ENCODE measurements around the gene SLC49A4.

SLC49A4 gene

DNA sequence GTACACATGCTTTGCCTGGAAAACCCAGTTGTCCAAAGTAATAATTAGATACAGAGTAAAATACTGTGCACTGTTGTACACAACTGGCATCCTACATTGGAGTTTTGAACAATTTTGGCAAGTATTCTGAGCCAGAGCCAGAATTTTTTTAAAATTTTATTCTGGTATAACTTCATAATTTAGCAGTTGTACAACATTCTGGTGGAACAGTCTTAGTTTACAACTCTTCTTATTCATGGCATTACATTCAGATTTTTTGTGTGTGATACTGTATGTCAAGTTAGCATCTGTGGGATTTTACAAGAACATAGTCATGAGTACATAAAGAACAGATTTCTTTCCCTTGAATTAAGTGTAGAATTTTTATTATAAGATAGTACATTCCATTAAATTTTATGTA, 67.5 kb downstream of the SLC49A4 start:
- Mint-ChIP-seq H3K36me3 (ENCODE audit: low read depth) (no peaks in the 10 kb centered on the region), H3K4me1 (peaks cover 5% of the 10 kb centered on the region)

DNA sequence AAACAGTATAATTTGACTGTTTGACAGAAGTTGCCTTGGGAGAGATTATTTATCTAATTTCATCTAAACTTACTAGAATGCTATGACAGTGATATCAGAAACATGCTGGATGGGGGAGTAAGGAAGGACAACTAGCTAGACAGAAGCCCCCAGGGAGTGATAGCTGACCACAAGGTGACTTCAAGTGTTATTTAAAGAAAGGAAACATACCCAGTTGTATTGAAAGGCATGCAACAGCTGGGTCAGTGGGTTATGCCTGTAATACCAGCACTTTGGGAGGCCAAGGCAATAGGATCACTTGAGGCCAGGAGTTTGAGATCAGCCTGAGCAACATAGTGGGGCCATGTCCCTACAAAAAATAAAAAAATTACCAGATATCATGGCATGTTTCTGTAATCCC, 69.6 kb downstream of the SLC49A4 start:
- Mint-ChIP-seq H3K4me1 (no peaks in the 10 kb centered on the region), H3K27ac (no peak overlapping the region), H3K4me3 (no peak overlapping the region), H3K27me3 (no peaks in the 10 kb centered on the region), H3K9me3 (no peaks in the 10 kb centered on the region), H3K36me3 (ENCODE audit: low read depth) (no peaks in the 10 kb centered on the region)
- ATAC-seq (no peak), DNase-seq (no peak)

More for the DNA sequence above, 67.5 kb downstream of the SLC49A4 start:
- H3K9me3 Mint-ChIP-seq: no peaks in the 10 kb centered on the region
- H3K27me3 Mint-ChIP-seq: no peaks in the 10 kb centered on the region
- no peak overlapping the region for H3K4me3 Mint-ChIP-seq
- no peak for DNase-seq
- ATAC-seq: no peak
- no peak overlapping the region for H3K27ac Mint-ChIP-seq

DNA sequence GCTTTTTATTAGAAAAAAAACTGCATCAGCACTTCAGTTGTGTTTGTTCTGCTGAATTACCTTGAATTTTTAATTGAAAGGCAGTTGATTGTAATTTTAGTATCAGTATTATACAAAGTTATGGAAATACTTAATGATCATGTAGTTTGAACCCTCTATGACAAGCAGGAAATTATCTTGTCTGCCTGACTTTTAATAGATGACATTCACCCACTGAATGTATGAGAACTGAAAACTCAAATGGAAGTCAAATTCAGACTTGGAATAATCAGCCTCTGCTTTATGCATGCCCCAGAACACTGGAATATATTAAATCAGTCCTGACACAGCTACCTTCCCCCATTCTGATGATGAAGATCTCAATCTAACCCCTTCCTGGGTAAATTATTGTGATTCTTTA, 73.5 kb downstream of the SLC49A4 start:
- no peak for DNase-seq
- Mint-ChIP-seq H3K27me3 (no peaks in the 10 kb centered on the region), H3K4me3 (no peak overlapping the region), H3K9me3 (no peaks in the 10 kb centered on the region), H3K27ac (no peak overlapping the region), H3K4me1 (no peaks in the 10 kb centered on the region), H3K36me3 (ENCODE audit: low read depth) (no peaks in the 10 kb centered on the region)
- ATAC-seq: no peak

- ATAC-seq: no peak
- Mint-ChIP-seq H3K9me3 (no peaks in the 10 kb centered on the region), H3K27ac (no peak overlapping the region), H3K4me1 (peaks cover 12% of the 10 kb centered on the region), H3K4me3 (no peak overlapping the region), H3K27me3 (no peaks in the 10 kb centered on the region), H3K36me3 (ENCODE audit: low read depth) (no peaks in the 10 kb centered on the region)
- no peak for DNase-seq
Observed at GRCh38 chr3:122873741-122874515, 79.1 kb downstream of the SLC49A4 start.

- no peak overlapping the region for H3K27ac Mint-ChIP-seq
- DNase-seq (no peak), ATAC-seq (no peak)
- no peaks in the 10 kb centered on the region for H3K9me3 Mint-ChIP-seq
- no peaks in the 10 kb centered on the region for H3K36me3 Mint-ChIP-seq (ENCODE audit: low read depth)
- H3K4me3 Mint-ChIP-seq: no peak overlapping the region
- no peaks in the 10 kb centered on the region for H3K27me3 Mint-ChIP-seq
- peaks cover 12% of the 10 kb centered on the region for H3K4me1 Mint-ChIP-seq
Observed at GRCh38 chr3:122875547-122876127, 80.8 kb downstream of the SLC49A4 start.

GRCh38 chr3:122880173-122880572, 85.3 kb downstream of the SLC49A4 start:
- DNase-seq (no peak), ATAC-seq (no peak)
- Mint-ChIP-seq H3K36me3 (ENCODE audit: low read depth) (peaks cover 3% of the 10 kb centered on the region), H3K4me1 (peaks cover 12% of the 10 kb centered on the region), H3K27ac (no peak overlapping the region), H3K9me3 (no peaks in the 10 kb centered on the region), H3K4me3 (no peak overlapping the region), H3K27me3 (no peaks in the 10 kb centered on the region)

DNA sequence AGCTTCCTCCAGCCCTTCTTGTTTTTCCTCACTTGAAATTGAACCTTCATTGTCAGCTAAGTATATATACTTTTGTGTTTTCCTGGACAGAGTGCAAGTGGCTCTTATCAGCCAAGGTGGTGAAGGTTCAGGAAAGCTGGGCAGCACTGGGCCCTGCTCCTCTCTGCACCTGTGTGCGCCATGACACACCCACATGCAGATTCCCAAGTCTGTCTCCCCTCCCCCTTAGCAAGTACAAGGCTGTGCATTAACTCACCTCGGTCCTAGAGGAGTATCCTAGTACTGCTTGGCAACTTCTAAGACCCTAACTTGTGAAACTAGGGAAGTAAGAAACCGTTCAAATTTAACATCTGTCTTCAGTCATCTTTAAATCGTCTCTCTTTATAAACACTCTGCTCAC, 85.8 kb downstream of the SLC49A4 start:
- no peak overlapping the region for H3K27ac Mint-ChIP-seq
- peaks cover 3% of the 10 kb centered on the region for H3K36me3 Mint-ChIP-seq (ENCODE audit: low read depth)
- H3K4me1 Mint-ChIP-seq: peaks cover 7% of the 10 kb centered on the region
- no peak for ATAC-seq
- no peaks in the 10 kb centered on the region for H3K9me3 Mint-ChIP-seq
- DNase-seq: no peak
- no peak overlapping the region for H3K4me3 Mint-ChIP-seq
- H3K27me3 Mint-ChIP-seq: no peaks in the 10 kb centered on the region

DNA sequence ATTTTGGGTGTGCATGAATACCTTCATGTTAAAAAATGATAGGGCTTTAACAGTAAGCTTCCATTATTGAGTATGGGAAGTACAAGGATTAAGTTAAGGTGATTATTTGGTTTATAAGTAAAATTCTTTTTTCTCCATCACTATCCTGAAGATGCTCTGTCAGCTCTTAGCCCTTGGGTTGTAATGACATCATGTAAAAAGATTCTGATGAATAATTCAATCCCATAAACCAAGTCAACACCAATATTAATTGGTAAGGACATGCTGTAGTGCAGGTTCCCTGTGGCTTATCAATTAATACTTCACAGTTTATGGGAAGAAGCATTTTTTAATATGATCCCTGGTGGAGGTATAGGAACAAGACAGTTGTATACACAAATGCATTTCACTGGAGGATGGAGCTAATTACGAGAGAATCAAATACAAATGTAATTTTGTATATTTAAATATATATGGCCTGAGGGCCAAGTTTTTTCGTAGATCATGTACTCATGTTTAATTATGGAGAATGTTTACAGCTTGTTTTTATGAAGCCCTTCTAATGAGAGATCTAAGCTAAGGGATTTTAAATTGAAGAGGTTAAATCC, 87.6 kb downstream of the SLC49A4 start:
- H3K4me1 Mint-ChIP-seq: peaks cover 3% of the 10 kb centered on the region
- H3K9me3 Mint-ChIP-seq: no peaks in the 10 kb centered on the region
- ATAC-seq: no peak

DNA sequence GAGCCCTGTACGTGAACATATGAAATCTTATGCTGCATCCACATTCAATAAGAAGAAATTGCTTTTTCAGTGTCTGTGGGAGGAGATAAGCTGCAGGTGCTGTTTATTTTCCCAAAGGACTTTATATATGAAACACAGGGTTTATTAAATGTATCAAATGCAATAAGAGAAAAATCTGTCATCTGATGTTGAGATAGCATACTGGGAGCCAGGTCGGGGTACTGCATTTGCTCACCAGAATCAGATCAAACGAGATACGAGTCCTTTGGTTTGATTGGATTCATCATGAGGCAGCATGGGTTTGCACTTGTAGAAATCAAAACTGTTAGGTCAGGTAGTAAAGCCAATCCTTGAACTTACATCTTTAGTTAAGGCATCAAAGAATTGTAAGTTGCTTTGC, 91.4 kb downstream of the SLC49A4 start:
- Mint-ChIP-seq H3K36me3 (ENCODE audit: low read depth) (peaks cover 3% of the 10 kb centered on the region), H3K4me3 (no peak overlapping the region), H3K27ac (no peak overlapping the region), H3K27me3 (no peaks in the 10 kb centered on the region), H3K9me3 (no peaks in the 10 kb centered on the region), H3K4me1 (peaks cover 11% of the 10 kb centered on the region)
- no peak for DNase-seq
- no peak for ATAC-seq

More for the DNA sequence above, 87.6 kb downstream of the SLC49A4 start:
- no peak for DNase-seq
- Mint-ChIP-seq H3K4me3 (no peak overlapping the region), H3K36me3 (ENCODE audit: low read depth) (peaks cover 3% of the 10 kb centered on the region), H3K27ac (no peak overlapping the region), H3K27me3 (no peaks in the 10 kb centered on the region)

DNA sequence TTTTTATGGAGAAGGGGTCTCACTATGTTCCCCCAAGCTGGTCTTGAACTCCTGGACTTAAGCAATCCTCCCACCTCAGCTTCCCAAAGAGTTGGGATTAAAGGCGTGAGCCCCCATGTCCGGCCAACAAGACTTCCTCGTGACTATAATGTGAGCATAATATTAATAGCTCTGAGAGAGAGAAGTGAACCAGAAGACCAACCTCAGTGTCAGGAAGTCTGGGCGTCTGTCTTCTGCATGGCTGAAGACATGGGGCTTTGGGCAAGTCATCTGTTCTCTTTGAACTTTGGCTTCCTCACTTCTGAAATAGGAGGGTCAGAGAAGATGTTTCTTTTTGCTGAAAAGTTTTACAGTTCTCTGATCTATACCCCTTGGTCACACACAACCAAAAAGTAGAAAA, 92.1 kb downstream of the SLC49A4 start:
- Mint-ChIP-seq H3K27ac (no peak overlapping the region), H3K36me3 (ENCODE audit: low read depth) (no peaks in the 10 kb centered on the region), H3K4me1 (peaks cover 11% of the 10 kb centered on the region), H3K27me3 (no peaks in the 10 kb centered on the region), H3K4me3 (no peak overlapping the region), H3K9me3 (no peaks in the 10 kb centered on the region)
- DNase-seq (no peak), ATAC-seq (no peak)

DNA sequence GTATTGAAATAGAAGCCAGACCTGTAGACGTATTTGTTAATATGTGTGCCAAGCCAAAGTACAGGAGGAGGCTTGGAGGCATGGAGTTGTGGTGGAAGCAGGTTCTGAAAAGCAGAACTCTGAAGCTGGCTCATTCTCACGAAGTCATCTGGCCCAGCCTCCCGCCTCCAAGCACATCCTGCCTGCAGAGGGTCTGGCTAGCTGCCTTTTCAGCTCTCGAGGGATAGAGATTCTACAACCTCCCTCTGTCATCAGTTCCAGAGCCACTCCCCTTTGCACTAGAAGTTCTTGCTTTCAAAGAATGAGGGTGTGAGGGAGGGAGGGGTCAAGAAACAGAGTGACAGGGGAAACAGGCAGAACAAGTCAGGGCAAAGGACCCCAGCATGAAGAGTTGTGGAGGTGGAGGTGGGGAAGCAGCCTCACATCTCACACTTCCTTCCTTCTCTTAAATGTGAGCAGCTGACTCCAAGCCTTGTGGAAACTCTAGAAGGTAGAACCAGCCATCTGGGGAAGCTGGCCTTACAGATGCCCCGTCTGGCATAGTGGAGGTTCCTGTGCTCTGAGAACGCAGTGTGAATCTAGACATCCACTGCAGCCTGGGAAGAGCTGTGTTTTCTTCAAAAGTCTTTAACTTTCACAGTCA, 95.3 kb downstream of the SLC49A4 start:
- DNase-seq (no peak), ATAC-seq (peak; percentile 33)
- Mint-ChIP-seq H3K36me3 (ENCODE audit: low read depth) (no peaks in the 10 kb centered on the region), H3K27ac (no peak overlapping the region), H3K4me3 (no peak overlapping the region), H3K9me3 (no peaks in the 10 kb centered on the region), H3K4me1 (peaks cover 21% of the 10 kb centered on the region), H3K27me3 (no peaks in the 10 kb centered on the region)

DNA sequence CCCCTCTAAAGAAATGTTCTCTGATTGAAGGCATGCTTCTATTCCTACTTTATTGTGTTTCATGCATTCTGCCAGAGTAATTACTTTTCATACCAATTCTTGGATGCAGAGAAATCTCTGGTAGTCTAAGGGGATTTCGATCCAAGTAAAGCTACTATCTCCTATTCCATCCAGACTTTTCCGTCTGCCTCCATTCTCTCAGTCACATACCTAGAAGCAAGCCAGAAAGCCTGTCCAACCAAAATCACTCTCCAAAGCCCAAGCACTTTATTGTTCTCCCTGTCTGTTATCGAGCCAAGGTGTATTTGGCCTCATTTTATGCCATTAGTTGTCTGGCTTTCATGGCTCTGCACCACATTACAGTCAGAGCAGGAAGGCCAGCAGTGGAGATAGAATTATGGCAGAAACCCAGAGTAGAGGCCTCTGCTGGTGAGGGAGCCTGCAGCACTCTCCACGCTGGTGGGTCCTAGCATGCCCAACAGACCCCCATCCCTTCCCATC, 95.9 kb downstream of the SLC49A4 start:
- H3K4me1 Mint-ChIP-seq: peaks cover 21% of the 10 kb centered on the region
- H3K36me3 Mint-ChIP-seq (ENCODE audit: low read depth): no peaks in the 10 kb centered on the region
- DNase-seq: no peak
- no peaks in the 10 kb centered on the region for H3K9me3 Mint-ChIP-seq
- H3K27me3 Mint-ChIP-seq: no peaks in the 10 kb centered on the region
- H3K4me3 Mint-ChIP-seq: no peak overlapping the region
- ATAC-seq: no peak
- H3K27ac Mint-ChIP-seq: no peak overlapping the region

- H3K9me3 Mint-ChIP-seq: no peaks in the 10 kb centered on the region
- peaks cover 19% of the 10 kb centered on the region for H3K4me1 Mint-ChIP-seq
- no peak overlapping the region for H3K27ac Mint-ChIP-seq
- no peak for DNase-seq
- ATAC-seq: no peak
- H3K27me3 Mint-ChIP-seq: peaks cover 2% of the 10 kb centered on the region
- H3K4me3 Mint-ChIP-seq: no peak overlapping the region
- no peaks in the 10 kb centered on the region for H3K36me3 Mint-ChIP-seq (ENCODE audit: low read depth)
Observed at GRCh38 chr3:122892118-122892960, 97.5 kb downstream of the SLC49A4 start.

DNA sequence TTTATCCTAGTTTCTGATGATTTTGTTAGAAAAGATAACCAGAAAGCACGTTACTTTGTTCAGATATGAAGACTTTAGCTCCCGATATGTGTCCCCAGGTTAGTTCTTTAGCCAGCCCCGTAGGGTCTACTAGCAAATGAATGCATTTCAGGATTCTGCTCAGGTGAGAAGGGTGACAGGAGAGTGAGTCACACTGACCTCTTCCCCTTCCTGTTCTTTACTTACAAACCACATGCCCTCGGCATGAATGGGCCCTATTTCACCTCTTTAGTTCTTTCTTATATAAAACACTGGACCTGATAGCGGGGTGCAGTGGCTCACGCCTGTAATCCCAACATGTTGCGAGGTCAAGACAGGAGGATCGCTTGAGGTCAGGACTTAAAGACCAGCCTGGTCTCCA, 98.4 kb downstream of the SLC49A4 start:
- Mint-ChIP-seq H3K27me3 (peaks cover 2% of the 10 kb centered on the region), H3K4me1 (peaks cover 19% of the 10 kb centered on the region), H3K4me3 (no peak overlapping the region), H3K27ac (no peak overlapping the region), H3K36me3 (ENCODE audit: low read depth) (no peaks in the 10 kb centered on the region), H3K9me3 (no peaks in the 10 kb centered on the region)
- DNase-seq (no peak), ATAC-seq (peak; percentile 85)

Data from activated naive CD8-positive, alpha-beta T cell treated with anti-CD3 and anti-CD28 coated beads, Interleukin-2, amount 50 U/mL, for 24 hours (primary cell).